Measurements from ENCODE around the gene ADARB2. TPM values are rescaled to one million over a fixed set of nuclear protein-coding genes. Genes with fewer than 3 reads are reported as not detected.

ADARB2 gene
- total RNA-seq, 2 experiments from 2014 or later, result 0.28 to 0.40 TPM

DNA sequence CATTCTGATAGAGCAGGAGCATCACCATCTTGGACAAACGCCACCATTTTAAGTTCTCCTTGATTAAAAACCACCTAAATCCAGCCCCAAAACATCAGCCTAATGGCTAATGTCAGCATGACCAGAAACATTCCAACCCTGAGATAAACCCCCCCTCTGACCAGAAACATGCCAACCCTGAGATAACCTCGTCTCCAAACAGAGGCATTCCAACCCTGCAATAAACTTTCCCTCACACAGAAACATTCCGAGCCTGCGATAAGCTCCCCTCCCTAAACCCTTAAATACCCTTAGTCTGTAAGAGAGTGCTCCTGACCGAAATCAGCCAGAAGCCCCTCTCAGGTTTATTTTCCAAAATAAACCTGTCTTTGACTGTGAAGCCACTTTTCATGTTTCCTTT, 76.5 kb downstream of the ADARB2 start:
- no peak overlapping the region for H3K27ac Mint-ChIP-seq
- H3K4me3 Mint-ChIP-seq, result no peak overlapping the region
- peaks cover 5% of the 10 kb centered on the region for H3K27me3 Mint-ChIP-seq
- DNase-seq (no peak), ATAC-seq (ENCODE audit: low read depth) (no peak)
- H3K36me3 Mint-ChIP-seq, result no peaks in the 10 kb centered on the region
- H3K9me3 Mint-ChIP-seq, result no peaks in the 10 kb centered on the region
- no peaks in the 10 kb centered on the region for H3K4me1 Mint-ChIP-seq
- POLR2A ChIA-PET, result no interaction called here

DNA sequence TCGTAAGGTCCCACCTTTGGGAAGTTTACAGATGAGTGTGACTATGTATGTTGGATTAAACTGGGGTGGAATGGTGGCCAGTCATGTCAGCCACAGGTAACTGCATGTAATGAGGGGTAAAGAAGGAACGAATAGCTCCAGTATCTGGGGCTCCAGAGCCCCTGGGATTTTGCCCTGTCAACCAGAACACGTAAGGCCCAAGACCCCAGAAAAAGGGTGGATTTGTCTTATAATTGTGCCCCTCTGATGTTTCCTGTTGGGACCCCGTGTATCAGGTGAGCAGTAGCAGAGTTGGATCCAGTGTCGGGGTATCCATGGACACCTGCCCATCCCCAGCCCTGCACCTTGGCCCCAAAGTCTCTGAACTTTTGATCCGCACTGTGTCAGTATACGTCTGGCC, 76.9 kb downstream of the ADARB2 start:
- H3K27me3 Mint-ChIP-seq, result peaks cover 5% of the 10 kb centered on the region
- no peak overlapping the region for H3K4me3 Mint-ChIP-seq
- H3K36me3 Mint-ChIP-seq, result no peaks in the 10 kb centered on the region
- POLR2A ChIA-PET, result no interaction called here
- H3K27ac Mint-ChIP-seq, result no peak overlapping the region
- H3K9me3 Mint-ChIP-seq, result no peaks in the 10 kb centered on the region
- DNase-seq (no peak), ATAC-seq (ENCODE audit: low read depth) (no peak)
- H3K4me1 Mint-ChIP-seq, result no peaks in the 10 kb centered on the region

DNA sequence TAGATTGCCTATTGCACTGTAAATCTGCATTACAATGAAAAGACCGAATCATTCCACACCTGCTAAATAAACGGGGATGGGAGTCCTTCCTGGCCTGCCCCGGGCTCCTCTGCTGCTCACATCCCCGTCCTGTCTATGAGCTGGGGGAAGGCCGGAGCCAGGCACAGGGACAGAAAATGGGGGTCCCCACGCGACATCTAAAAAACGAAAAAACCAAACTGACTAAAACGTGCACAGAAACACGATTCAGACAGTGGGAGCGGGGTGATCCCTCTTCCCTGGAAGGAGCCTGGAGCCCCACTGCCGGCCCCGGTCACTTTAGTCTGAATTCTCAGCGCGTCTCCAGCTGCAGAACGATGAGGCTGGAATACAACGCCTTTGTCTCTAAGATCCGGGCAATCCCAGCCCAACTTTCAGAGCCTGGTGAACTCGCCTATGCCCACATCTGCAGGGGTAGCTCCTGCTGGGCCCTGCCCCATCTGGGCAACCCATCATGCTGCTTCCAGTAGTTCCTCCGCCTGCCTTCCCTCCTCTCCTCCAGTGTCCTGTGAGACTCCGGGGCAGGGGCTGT, 78.0 kb downstream of the ADARB2 start:
- POLR2A ChIA-PET, result no interaction called here
- ATAC-seq (ENCODE audit: low read depth) (no peak), DNase-seq (no peak)
- Mint-ChIP-seq H3K4me1 (no peaks in the 10 kb centered on the region), H3K36me3 (no peaks in the 10 kb centered on the region), H3K4me3 (no peak overlapping the region), H3K9me3 (no peaks in the 10 kb centered on the region), H3K27ac (no peak overlapping the region), H3K27me3 (peaks cover 5% of the 10 kb centered on the region)

DNA sequence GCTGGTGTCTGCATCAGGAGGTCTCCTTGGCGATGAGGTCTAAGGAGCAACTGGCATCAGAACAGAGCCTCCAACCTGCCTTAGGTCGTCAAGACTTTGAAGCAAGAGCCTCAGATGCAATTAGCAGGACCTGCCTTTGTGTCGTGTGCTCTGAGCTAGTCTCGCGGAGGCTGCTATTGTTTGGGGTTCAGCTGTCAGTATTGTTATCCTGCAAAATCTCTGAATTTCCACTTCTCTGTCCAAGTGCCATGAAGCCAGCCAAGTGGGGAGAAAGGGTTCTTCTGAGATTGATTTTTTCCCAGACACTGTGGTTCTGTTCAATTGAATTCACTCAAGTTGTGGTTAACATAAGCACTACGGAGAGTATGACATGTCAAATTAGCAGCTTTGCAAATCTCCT, 78.7 kb downstream of the ADARB2 start:
- Mint-ChIP-seq H3K27me3 (peaks cover 5% of the 10 kb centered on the region), H3K27ac (no peak overlapping the region), H3K36me3 (no peaks in the 10 kb centered on the region), H3K9me3 (no peaks in the 10 kb centered on the region), H3K4me3 (no peak overlapping the region), H3K4me1 (no peaks in the 10 kb centered on the region)
- DNase-seq, result no peak
- no peak for ATAC-seq (ENCODE audit: low read depth)
- POLR2A ChIA-PET, result no interaction called here

DNA sequence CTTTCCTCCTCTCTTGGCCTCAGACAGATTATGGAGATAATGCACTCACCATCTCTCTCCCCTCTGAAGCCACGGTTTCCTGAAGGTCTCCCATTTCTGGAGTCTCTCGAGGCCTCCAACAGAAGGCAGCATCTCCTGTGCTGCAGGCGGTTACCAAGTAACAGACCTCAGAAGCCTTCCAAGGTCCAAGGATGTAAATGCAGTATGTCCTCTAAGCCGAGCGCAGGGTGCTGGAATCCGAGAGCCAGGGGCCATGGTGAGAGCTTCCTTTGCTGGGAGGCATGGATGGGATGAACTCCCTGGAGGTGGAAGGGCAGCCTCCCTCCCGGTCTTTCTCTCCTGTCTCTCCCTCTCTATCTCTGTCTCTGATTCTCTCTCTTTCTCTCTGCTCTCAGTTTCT, 79.8 kb downstream of the ADARB2 start:
- DNase-seq (no peak), ATAC-seq (ENCODE audit: low read depth) (no peak)
- Mint-ChIP-seq H3K4me3 (no peak overlapping the region), H3K27ac (no peak overlapping the region), H3K9me3 (no peaks in the 10 kb centered on the region), H3K4me1 (no peaks in the 10 kb centered on the region), H3K27me3 (peaks cover 5% of the 10 kb centered on the region), H3K36me3 (no peaks in the 10 kb centered on the region)
- POLR2A ChIA-PET, result no interaction called here

DNA sequence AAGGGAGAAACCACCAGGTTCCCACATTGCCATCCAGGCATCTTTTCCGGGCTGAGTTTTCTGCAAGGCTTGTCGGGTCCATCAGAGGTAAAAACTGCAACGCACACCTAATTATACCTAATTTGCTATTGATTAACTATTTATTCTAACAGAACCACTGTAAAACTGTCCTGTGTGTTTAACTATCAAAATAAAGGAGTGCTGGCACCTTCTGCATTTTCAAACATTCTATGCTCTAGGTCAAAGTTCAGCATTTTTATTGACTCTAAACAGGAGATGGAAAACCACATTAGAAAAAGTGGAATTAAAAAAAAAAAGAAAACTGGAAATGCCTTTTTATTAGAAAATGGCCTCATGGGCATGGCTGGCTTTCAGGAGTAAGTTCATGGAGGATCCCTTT, 82.0 kb downstream of the ADARB2 start:
- H3K4me1 Mint-ChIP-seq, result no peaks in the 10 kb centered on the region
- H3K36me3 Mint-ChIP-seq, result no peaks in the 10 kb centered on the region
- no peak overlapping the region for H3K27ac Mint-ChIP-seq
- POLR2A ChIA-PET, result no interaction called here
- no peaks in the 10 kb centered on the region for H3K9me3 Mint-ChIP-seq
- H3K4me3 Mint-ChIP-seq, result no peak overlapping the region
- H3K27me3 Mint-ChIP-seq, result peaks cover 5% of the 10 kb centered on the region
- DNase-seq (no peak), ATAC-seq (ENCODE audit: low read depth) (no peak)

DNA sequence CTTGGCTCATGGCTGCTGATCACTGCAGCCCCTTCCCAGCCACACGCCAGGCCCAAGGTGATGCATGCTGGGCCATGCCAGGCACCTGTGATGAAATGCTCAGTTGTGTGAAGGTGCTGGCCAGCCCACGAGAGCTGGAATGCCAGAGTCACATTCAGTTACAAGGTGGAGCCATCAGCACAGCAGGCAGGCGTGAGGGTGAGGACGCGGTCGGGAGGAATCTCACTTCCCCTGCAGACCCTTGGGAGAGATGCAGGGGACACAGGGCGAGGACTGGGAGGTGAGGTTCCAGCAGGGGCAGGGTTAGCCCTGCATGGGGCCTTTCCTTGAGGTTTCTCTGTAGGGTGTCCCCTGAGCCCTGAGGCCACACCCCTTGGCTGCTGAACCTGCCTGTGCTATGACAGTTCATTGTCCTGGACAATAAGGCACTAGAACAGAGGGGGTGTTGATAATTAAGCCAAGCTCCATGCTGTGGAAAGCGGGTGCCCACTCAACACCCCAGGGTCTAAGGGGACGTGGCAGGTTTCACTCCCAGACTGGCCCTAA, 82.4 kb downstream of the ADARB2 start:
- ATAC-seq (ENCODE audit: low read depth), result no peak
- POLR2A ChIA-PET, result no interaction called here

DNA sequence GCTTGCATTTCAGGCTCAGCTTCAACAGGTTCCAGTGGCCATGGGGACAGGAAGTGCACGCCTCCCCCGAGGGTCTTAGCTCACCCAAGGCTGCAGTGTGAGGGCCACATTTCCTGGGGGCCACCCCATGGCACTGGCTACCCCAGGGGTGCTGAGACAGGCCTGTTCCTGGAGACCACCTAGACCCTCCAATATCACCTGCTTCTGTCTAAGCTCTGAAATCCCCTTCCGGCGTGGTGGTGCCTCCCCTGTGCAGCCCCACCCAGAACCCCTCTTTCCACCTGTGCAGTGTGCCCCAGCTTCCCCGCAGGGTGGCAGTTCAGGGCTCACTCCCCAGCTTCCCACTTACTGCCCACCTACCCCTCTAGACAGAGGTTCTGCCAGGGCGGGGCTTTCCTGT, 83.1 kb downstream of the ADARB2 start:
- Mint-ChIP-seq H3K4me3 (no peak overlapping the region), H3K27ac (no peak overlapping the region), H3K9me3 (no peaks in the 10 kb centered on the region), H3K36me3 (no peaks in the 10 kb centered on the region), H3K4me1 (no peaks in the 10 kb centered on the region), H3K27me3 (peaks cover 4% of the 10 kb centered on the region)
- POLR2A ChIA-PET, result no interaction called here
- no peak for ATAC-seq (ENCODE audit: low read depth)
- no peak for DNase-seq

More for the DNA sequence above, 82.4 kb downstream of the ADARB2 start:
- H3K27ac Mint-ChIP-seq, result no peak overlapping the region
- DNase-seq, result no peak
- H3K4me3 Mint-ChIP-seq, result no peak overlapping the region
- no peaks in the 10 kb centered on the region for H3K36me3 Mint-ChIP-seq
- no peaks in the 10 kb centered on the region for H3K4me1 Mint-ChIP-seq
- H3K9me3 Mint-ChIP-seq, result no peaks in the 10 kb centered on the region
- H3K27me3 Mint-ChIP-seq, result peaks cover 5% of the 10 kb centered on the region

DNA sequence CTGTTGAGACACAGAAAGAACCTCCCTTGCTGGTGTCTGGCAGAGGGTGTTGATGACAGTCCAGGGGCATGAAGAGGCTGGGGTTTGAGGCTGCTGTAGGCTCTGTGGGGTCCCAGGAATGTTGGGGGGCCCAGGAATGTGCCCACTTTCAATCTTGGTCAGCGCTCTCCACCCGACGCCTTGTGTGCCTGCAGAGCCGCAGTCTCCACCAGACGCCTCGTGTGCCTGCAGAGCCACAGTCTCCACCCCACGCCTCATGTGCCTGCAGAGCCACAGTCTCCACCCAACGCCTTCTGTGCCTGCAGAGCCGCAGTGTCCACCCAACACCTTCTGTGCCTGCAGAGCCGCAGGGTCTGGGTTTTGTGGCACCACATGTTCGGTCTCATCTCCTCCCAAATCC, 84.0 kb downstream of the ADARB2 start:
- DNase-seq (no peak), ATAC-seq (ENCODE audit: low read depth) (no peak)
- H3K4me3 Mint-ChIP-seq, result no peak overlapping the region
- peaks cover 4% of the 10 kb centered on the region for H3K27me3 Mint-ChIP-seq
- no peaks in the 10 kb centered on the region for H3K36me3 Mint-ChIP-seq
- no peaks in the 10 kb centered on the region for H3K4me1 Mint-ChIP-seq
- POLR2A ChIA-PET, result no interaction called here
- H3K9me3 Mint-ChIP-seq, result no peaks in the 10 kb centered on the region
- no peak overlapping the region for H3K27ac Mint-ChIP-seq

DNA sequence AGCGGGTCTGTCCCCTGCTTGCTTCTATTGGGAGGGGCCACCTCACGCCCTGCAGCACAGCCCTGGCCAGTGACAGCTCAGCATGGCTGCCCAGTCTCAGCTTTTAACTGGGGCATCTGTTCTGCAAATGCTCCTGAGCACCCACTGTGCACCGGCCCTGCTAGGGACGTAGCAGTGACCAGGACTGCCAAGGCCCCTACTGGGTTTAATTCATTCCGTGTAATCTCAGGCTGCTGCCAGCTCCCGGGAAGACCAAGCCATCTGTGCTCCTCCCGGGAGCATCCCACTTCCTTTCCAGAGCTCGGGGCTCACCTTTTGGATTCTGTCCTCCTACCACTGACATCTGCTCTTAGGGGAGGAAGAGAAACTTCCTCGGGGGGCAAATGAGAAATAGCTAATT, 85.2 kb downstream of the ADARB2 start:
- Mint-ChIP-seq H3K36me3 (no peaks in the 10 kb centered on the region), H3K27ac (no peak overlapping the region), H3K4me1 (no peaks in the 10 kb centered on the region), H3K9me3 (no peaks in the 10 kb centered on the region), H3K27me3 (no peaks in the 10 kb centered on the region), H3K4me3 (no peak overlapping the region)
- ATAC-seq (ENCODE audit: low read depth) (no peak), DNase-seq (no peak)
- POLR2A ChIA-PET, result no interaction called here

DNA sequence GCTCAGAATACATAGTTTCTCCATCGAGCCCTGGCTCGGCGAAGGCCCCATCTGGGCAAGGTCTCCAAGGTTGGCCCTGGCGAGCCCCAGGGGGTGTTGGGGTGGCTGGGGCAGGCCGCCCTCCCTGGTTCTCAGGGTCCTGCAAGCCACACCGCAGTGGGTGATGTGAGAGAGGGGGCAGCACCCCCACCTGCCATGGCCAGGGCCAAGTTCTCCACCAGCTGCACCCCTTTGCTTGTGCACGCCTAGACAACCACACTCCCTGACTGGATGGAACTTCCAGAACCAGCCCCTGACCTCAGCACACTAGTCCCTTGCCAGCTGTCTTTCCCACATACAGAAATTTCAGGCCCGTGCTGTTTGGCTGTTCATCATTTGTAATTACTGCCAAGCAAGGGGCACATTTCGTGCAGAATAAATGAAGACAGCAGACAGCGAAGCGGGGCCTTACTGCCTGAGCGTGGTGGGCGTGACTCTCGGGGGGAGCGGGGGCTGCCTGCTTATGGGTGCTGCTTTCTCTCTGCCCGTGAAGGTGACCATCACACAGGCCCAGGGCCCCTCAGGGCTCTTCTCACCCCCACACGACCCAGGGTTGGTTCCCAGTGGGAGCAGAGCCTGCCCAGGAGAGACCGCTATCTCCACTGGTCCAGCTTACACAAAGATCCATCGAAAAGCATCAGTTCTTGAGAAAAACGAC, 85.9 kb downstream of the ADARB2 start:
- no peaks in the 10 kb centered on the region for H3K9me3 Mint-ChIP-seq
- H3K27ac Mint-ChIP-seq, result no peak overlapping the region
- no peaks in the 10 kb centered on the region for H3K36me3 Mint-ChIP-seq
- no peaks in the 10 kb centered on the region for H3K27me3 Mint-ChIP-seq
- DNase-seq, result no peak
- POLR2A ChIA-PET, result no interaction called here
- ATAC-seq (ENCODE audit: low read depth), result no peak
- no peak overlapping the region for H3K4me3 Mint-ChIP-seq
- no peaks in the 10 kb centered on the region for H3K4me1 Mint-ChIP-seq

DNA sequence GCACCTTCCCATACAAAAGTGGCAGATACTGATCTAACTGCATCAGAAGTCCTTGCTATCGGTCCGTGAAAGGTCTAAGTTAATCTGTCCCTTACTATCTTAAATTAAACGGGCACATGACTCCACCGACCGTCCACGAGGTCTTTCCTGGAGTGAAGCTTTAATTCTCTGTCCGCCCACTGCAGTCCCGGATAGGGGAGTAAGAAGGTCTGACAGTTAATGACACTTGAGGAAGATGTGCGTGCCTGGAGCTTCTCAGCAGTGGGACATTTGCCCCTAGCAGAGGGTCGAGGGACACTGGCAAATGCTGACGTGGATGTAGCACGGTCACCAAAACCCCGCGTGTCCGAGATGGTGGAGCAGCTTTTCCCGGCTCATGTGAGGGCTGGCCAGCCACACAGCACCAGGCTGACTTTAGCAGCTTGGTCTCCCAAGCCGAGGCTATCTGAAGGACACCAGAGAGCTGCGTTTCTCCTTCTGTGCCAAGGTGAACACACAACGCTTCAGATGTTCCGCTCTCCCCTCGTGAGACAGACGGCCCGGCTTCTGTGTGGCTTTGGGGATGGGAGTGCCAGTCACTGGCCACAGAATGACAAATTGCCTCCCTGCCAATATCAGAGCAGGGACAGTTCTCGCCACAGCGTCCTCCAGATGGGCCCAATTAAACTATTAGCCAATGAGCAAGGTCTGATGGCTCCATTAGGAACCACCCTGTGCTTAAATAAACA, 86.6 kb downstream of the ADARB2 start:
- Mint-ChIP-seq H3K4me3 (no peak overlapping the region), H3K36me3 (no peaks in the 10 kb centered on the region), H3K9me3 (peaks cover under 1% of the 10 kb centered on the region), H3K4me1 (no peaks in the 10 kb centered on the region), H3K27ac (no peak overlapping the region), H3K27me3 (no peaks in the 10 kb centered on the region)
- POLR2A ChIA-PET, result no interaction called here
- no peak for DNase-seq
- ATAC-seq (ENCODE audit: low read depth), result no peak

DNA sequence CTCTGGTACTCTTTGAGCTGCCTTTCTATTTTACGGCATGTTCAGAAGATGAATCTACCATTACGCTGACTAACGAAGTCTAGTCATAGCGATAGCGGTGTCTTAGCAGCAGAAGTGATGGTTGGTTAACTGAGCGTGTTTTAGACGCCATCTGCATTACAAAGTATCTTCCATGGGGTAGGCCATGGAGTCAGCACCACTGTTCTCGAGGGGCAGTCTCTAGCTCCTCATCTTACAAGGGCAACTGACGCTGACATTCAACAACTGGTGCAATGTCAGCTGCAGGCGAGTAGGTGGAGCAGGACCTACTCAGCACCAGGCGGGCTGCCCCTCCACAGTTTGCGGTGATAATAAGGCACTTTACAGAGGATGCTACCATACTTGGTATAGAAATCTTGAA, 88.7 kb downstream of the ADARB2 start:
- DNase-seq (no peak), ATAC-seq (ENCODE audit: low read depth) (no peak)
- Mint-ChIP-seq H3K27ac (no peak overlapping the region), H3K9me3 (peaks cover 2% of the 10 kb centered on the region), H3K27me3 (no peaks in the 10 kb centered on the region), H3K4me3 (no peak overlapping the region), H3K36me3 (no peaks in the 10 kb centered on the region), H3K4me1 (no peaks in the 10 kb centered on the region)
- POLR2A ChIA-PET, result no interaction called here

DNA sequence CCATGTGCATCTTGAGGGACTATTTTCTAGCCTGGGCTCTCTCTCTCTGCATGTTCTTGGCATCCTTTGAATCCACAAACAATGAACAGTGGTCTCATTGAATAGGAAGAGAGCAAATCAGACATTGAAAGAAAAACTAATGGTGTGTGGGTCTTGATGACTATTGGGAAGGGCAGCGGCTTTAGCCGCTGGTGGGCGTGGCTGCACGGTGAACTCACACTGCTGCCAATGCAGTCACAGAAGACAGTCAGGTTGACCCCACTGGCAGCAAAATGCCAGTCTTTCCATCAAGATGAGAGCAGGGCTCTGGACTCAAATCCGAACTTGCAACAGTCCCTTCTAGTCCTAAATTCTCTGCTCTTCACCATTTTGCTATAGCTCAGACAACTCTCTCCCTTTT, 91.0 kb downstream of the ADARB2 start:
- H3K4me3 Mint-ChIP-seq, result no peak overlapping the region
- POLR2A ChIA-PET, result no interaction called here
- ATAC-seq (ENCODE audit: low read depth), result no peak
- H3K9me3 Mint-ChIP-seq, result peaks cover 2% of the 10 kb centered on the region
- H3K27me3 Mint-ChIP-seq, result no peaks in the 10 kb centered on the region
- H3K27ac Mint-ChIP-seq, result no peak overlapping the region
- H3K36me3 Mint-ChIP-seq, result no peaks in the 10 kb centered on the region
- H3K4me1 Mint-ChIP-seq, result no peaks in the 10 kb centered on the region
- no peak for DNase-seq

Data from activated naive CD8-positive, alpha-beta T cell treated with anti-CD3 and anti-CD28 coated beads, Interleukin-2, amount 10 ng/mL, durations not matched to agents 7 days and 5 days (primary cell).